ENCODE measurements around the gene SEMA4B. TPM values are rescaled to one million over a fixed set of nuclear protein-coding genes. Genes with fewer than 3 reads are reported as not detected.
A peak's percentile ranks its signal among the peaks of the same experiment; 100 is the strongest.

Gene SEMA4B
- total RNA-seq, 1 experiment from 2014 or later: 32.5 TPM

GRCh38 chr15:90212221-90213098 lies 11.3 kb downstream of the SEMA4B start:
- H4K20me1 ChIP-seq (ENCODE audit: control insufficient read depth, insufficient read depth, insufficient read length): no peaks in the 10 kb centered on the region
- H3K23me2 ChIP-seq (ENCODE audit: insufficient read length, low read depth, low read length, poor library complexity, severe bottlenecking): peaks cover 4% of the 10 kb centered on the region
- no peak overlapping the region for H2BK15ac ChIP-seq (ENCODE audit: low read depth, low read length)
- no peak overlapping the region for H2BK20ac ChIP-seq (ENCODE audit: low read depth, low read length, poor library complexity, severe bottlenecking)
- no peak overlapping the region for H4K8ac ChIP-seq (replicated peaks; ENCODE audit: insufficient read length, low read depth, low read length)
- H3K4ac ChIP-seq (ENCODE audit: low read depth, low read length): no peak overlapping the region
- no peak overlapping the region for H3K14ac ChIP-seq (ENCODE audit: insufficient read depth, low read length)
- no peaks in the 10 kb centered on the region for H3K27me3 ChIP-seq (ENCODE audit: insufficient read depth, low read length)
- H3K23ac ChIP-seq (ENCODE audit: insufficient read length, low read depth, low read length): no peak overlapping the region
- H3K56ac ChIP-seq (ENCODE audit: insufficient read length, low read depth, low read length): no peak overlapping the region
- no peak overlapping the region for H3K18ac ChIP-seq (ENCODE audit: insufficient read length, low read depth, low read length)
- H3K4me3 Mint-ChIP-seq: no peak overlapping the region
- TF ChIP-seq CTCF (conservative IDR thresholded peaks at IDR 0.05): no peak
- H2BK12ac ChIP-seq (ENCODE audit: insufficient read length, low read depth, low read length): no peak overlapping the region
- DNase-seq: no peak
- no peak overlapping the region for H3K4me2 ChIP-seq (ENCODE audit: insufficient read depth, insufficient read length, low read length)
- peaks cover 6 to 17% (median 13%) of the 10 kb centered on the region in 3 experiments; a peak in 5 of 7 replicates for H3K36me3 Mint-ChIP-seq (ENCODE audit: insufficient read depth in 1 of 3, low read depth in 3 of 3)
- no peaks in the 10 kb centered on the region for H3K4me1 ChIP-seq (ENCODE audit: insufficient read depth, low read length)
- H3K9ac ChIP-seq (ENCODE audit: extremely low read depth, insufficient read length, low read length): no peak overlapping the region
- no peaks in the 10 kb centered on the region for H3K9me3 ChIP-seq (ENCODE audit: control insufficient read depth, low read depth, low read length)
- H2AK5ac ChIP-seq (ENCODE audit: insufficient read length, low read length): no peak overlapping the region
- peak overlapping the region; percentile 72 to 82 (median 81); a peak in 2 of 7 replicates for H3K27ac Mint-ChIP-seq
- no peak overlapping the region for H3K27ac ChIP-seq (ENCODE audit: insufficient read length, low read depth, low read length)
- H2BK5ac ChIP-seq (ENCODE audit: insufficient read length, low read length): no peak overlapping the region
- WGBS (ENCODE audit: extremely low coverage, insufficient read length, low lambda C conversion rate): no CpG with 5 or more reads among the region's 35 CpGs
- no peaks in the 10 kb centered on the region for H3K9me3 Mint-ChIP-seq
- H3K4me1 Mint-ChIP-seq: peaks cover 8 to 9% of the 10 kb centered on the region in 2 experiments
- no peak overlapping the region for H2BK120ac ChIP-seq (ENCODE audit: low read depth, low read length, poor library complexity, severe bottlenecking)
- H3K79me2 ChIP-seq (ENCODE audit: insufficient read depth, low read length): no peaks in the 10 kb centered on the region; the same call in 1 of the 2 replicates
- H4K91ac ChIP-seq (ENCODE audit: insufficient read length, low read depth, low read length): no peak overlapping the region
- H3T11ph ChIP-seq (ENCODE audit: low read length): no peak overlapping the region
- H3K79me1 ChIP-seq (ENCODE audit: insufficient read depth, low read depth, low read length, poor library complexity, severe bottlenecking): no peaks in the 10 kb centered on the region
- H3K27me3 Mint-ChIP-seq (ENCODE audit: low read depth): no peaks in the 10 kb centered on the region
- H2AFZ ChIP-seq (ENCODE audit: low read length): no peak overlapping the region
- no peak overlapping the region for H4K5ac ChIP-seq (ENCODE audit: insufficient read length, low read depth, low read length)

All from H9 (cell line).